Liver (tissue), 9 donors: Measurements from ENCODE around the gene WHAMM. TPM values are rescaled to one million over a fixed set of nuclear protein-coding genes. Genes with fewer than 3 reads are reported as not detected.
"Not testable (repeated sequence)": the region's sequence is repeated elsewhere in the genome, so short reads cannot be mapped to it uniquely, and the experiment has no call there.

Experiments
- DNase-seq: peaks from one replicate; pipeline ENCODE4 v3.0.0-alpha.2; 2017; ENCODE audit warnings: low spot score
- H3K27ac ChIP-seq, 2 donors: one replicate each; pipeline ENCODE4 v1.7.0; 2013; ENCODE audit warnings: inconsistent platforms in 2 of 2, low read length in 2 of 2, control low read depth in 1 of 2, low read depth in 1 of 2, mild to moderate bottlenecking in 1 of 2
- H3K27me3 ChIP-seq, 4 donors: one replicate each; pipeline versions ENCODE4 v1.6.1 to v1.7.0; 2013; ENCODE audit warnings: low read length in 3 of 4, inconsistent platforms in 1 of 4, mild to moderate bottlenecking in 1 of 4, moderate library complexity in 1 of 4; ENCODE audit not compliant: control insufficient read depth in 4 of 4, insufficient read depth in 4 of 4
- H3K36me3 ChIP-seq, 4 donors: one replicate each; pipeline versions ENCODE4 v1.6.1 to v1.7.0; 2013; ENCODE audit warnings: low read length in 3 of 4, mild to moderate bottlenecking in 3 of 4, low read depth in 1 of 4, moderate library complexity in 1 of 4; ENCODE audit not compliant: control insufficient read depth in 4 of 4, insufficient read depth in 3 of 4
- H3K4me1 ChIP-seq, 4 donors: one replicate each; pipeline versions ENCODE4 v1.6.1 to v1.7.0; 2013; ENCODE audit warnings: low read length in 3 of 4, mild to moderate bottlenecking in 3 of 4, moderate library complexity in 1 of 4; ENCODE audit not compliant: control insufficient read depth in 4 of 4, insufficient read depth in 4 of 4
- H3K4me3 ChIP-seq, 3 donors: one replicate each; pipeline versions ENCODE4 v1.6.1 to v1.7.0; 2013; ENCODE audit warnings: low read length in 3 of 3, control low read depth in 1 of 3, low read depth in 1 of 3, mild to moderate bottlenecking in 1 of 3
- H3K9ac ChIP-seq, 2 donors: one replicate each; pipeline ENCODE4 v1.7.0; 2013; ENCODE audit warnings: low read length in 2 of 2, mild to moderate bottlenecking in 2 of 2, moderate library complexity in 2 of 2, control low read depth in 1 of 2, low read depth in 1 of 2
- H3K9me3 ChIP-seq, 4 donors: one replicate each; pipeline versions ENCODE4 v1.6.1 to v1.7.0; 2013; ENCODE audit warnings: low read length in 3 of 4; ENCODE audit not compliant: control insufficient read depth in 4 of 4
- FOXA2 ChIP-seq: IDR thresholded peaks from 2 replicates; pipeline ENCODE4 v1.6.1; 2016; ENCODE audit warnings: antibody characterized with exemption
- NR2F2 ChIP-seq: IDR thresholded peaks from 2 replicates; pipeline ENCODE4 v1.6.1; 2016; ENCODE audit warnings: antibody characterized with exemption
- WGBS: extraction: QIAGEN DNeasy Blood & Tissue Kit; methylation state at CpG from one replicate; pipeline ENCODE4 v1.1.7; 2013; 5-methylcytosine and 5-hydroxymethylcytosine counted together
- polyA plus RNA-seq, 2 donors: library from polyadenylated mRNA; stranded (reverse) in 1 of 2; unstranded in 1 of 2; fragments of 200-250 nt in 1 of 2; fragments of >200 nt in 1 of 2; fragmentation: Nextera tagmentation in 1 of 2; extraction: Ambion mirVana in 1 of 2; gene quantifications; one replicate each; pipeline versions ENCODE4 v1.2.1 to v1.2.3, GENCODE V29; 2013 to 2015
- total RNA-seq, 2 donors: library from RNA; depleted of rRNA; stranded (reverse); fragments of >200 nt; gene quantifications; one replicate each; pipeline ENCODE4 v1.2.3, GENCODE V29; 2014
- TF ChIP-seq, protein P1 (sequence below): IDR thresholded peaks from 2 replicates; pipeline ENCODE4 v1.6.1; 2016; ENCODE audit warnings: antibody characterized with exemption
- TF ChIP-seq, protein P2 (sequence below): fragments of 150-350 bp; IDR thresholded peaks from 2 replicates; pipeline ENCODE4 v1.5.1; 2017; ENCODE audit warnings: improper control_type of control experiment, low read depth, low read length; ENCODE audit not compliant: missing input control
- TF ChIP-seq, protein P3 (sequence below): IDR thresholded peaks from 2 replicates; pipeline ENCODE4 v1.6.1; 2016; ENCODE audit warnings: antibody characterized with exemption
- donor health status: healthy.
- donor health status: healthy.
- donor health status: healthy.
- donor health status: healthy.
- donor health status: healthy.

The WHAMM gene
- total and polyA plus RNA-seq, 4 donors = 2.5 to 4.0 (median 3.2) TPM

DNA sequence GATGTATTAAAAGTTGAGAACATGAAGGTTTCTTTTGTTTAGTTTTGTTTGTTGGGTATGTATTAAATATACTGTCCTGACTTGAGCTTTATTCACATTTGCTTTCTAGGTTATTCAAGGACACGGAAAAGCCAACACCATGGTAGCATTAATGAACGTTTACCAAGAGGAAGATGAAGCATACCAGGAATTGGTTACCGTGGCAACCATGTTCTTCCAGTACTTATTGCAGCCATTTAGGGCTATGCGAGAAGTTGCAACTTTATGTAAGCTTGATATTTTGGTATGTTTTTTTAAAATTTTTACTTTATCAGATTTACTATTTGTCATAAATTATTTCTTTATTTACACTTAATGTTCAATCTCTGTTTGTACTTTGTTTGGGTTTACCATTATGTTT is 3.6 kb downstream of the WHAMM start:
- Histone ChIP-seq H3K9me3 (no peaks in the 10 kb centered on the region), H3K9ac (no peak overlapping the region), H3K27ac (no peak overlapping the region), H3K27me3 (no peaks in the 10 kb centered on the region), H3K4me3 (no peak overlapping the region), H3K36me3 (peaks cover 4 to 28% (median 23%) of the 10 kb centered on the region in 4 donors), H3K4me1 (peaks cover 2 to 19% (median 10%) of the 10 kb centered on the region in 4 donors)
- no peak for DNase-seq
- WGBS = 88% methylated on average over 4 of the region's 4 CpGs
- TF ChIP-seq NR2F2 = no peak

DNA sequence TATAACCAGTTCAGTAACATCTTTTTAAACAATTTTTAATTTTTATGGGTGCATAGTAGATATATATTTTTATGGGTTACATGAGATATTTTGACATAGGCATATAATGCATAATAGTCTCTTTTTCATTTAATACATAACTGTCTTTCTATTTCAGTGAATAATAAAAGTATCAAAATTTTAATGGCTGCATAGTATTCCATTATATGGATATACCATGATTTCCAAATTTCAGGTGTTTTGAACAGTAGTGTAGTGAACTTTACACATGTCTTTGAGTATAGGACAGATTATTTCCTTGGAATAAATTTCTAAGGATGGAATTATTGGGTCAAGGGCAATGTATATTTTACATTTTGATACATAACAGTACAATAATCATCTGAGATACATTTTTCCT is 10.7 kb downstream of the WHAMM start:
- Histone ChIP-seq H3K36me3 (peaks cover 15 to 46% (median 43%) of the 10 kb centered on the region in 4 donors), H3K27me3 (no peaks in the 10 kb centered on the region), H3K27ac (no peak overlapping the region), H3K4me3 (no peak overlapping the region), H3K9ac (no peak overlapping the region), H3K4me1 (no peaks in the 10 kb centered on the region), H3K9me3 (no peaks in the 10 kb centered on the region)
- DNase-seq = no peak
- TF ChIP-seq, protein P1, sequence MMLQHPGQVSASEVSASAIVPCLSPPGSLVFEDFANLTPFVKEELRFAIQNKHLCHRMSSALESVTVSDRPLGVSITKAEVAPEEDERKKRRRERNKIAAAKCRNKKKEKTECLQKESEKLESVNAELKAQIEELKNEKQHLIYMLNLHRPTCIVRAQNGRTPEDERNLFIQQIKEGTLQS = no peak
- TF ChIP-seq FOXA2 = no peak
- TF ChIP-seq, protein P2, sequence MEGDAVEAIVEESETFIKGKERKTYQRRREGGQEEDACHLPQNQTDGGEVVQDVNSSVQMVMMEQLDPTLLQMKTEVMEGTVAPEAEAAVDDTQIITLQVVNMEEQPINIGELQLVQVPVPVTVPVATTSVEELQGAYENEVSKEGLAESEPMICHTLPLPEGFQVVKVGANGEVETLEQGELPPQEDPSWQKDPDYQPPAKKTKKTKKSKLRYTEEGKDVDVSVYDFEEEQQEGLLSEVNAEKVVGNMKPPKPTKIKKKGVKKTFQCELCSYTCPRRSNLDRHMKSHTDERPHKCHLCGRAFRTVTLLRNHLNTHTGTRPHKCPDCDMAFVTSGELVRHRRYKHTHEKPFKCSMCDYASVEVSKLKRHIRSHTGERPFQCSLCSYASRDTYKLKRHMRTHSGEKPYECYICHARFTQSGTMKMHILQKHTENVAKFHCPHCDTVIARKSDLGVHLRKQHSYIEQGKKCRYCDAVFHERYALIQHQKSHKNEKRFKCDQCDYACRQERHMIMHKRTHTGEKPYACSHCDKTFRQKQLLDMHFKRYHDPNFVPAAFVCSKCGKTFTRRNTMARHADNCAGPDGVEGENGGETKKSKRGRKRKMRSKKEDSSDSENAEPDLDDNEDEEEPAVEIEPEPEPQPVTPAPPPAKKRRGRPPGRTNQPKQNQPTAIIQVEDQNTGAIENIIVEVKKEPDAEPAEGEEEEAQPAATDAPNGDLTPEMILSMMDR = no peak
- TF ChIP-seq, protein P3, sequence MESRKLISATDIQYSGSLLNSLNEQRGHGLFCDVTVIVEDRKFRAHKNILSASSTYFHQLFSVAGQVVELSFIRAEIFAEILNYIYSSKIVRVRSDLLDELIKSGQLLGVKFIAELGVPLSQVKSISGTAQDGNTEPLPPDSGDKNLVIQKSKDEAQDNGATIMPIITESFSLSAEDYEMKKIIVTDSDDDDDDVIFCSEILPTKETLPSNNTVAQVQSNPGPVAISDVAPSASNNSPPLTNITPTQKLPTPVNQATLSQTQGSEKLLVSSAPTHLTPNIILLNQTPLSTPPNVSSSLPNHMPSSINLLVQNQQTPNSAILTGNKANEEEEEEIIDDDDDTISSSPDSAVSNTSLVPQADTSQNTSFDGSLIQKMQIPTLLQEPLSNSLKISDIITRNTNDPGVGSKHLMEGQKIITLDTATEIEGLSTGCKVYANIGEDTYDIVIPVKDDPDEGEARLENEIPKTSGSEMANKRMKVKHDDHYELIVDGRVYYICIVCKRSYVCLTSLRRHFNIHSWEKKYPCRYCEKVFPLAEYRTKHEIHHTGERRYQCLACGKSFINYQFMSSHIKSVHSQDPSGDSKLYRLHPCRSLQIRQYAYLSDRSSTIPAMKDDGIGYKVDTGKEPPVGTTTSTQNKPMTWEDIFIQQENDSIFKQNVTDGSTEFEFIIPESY = no peak

DNA sequence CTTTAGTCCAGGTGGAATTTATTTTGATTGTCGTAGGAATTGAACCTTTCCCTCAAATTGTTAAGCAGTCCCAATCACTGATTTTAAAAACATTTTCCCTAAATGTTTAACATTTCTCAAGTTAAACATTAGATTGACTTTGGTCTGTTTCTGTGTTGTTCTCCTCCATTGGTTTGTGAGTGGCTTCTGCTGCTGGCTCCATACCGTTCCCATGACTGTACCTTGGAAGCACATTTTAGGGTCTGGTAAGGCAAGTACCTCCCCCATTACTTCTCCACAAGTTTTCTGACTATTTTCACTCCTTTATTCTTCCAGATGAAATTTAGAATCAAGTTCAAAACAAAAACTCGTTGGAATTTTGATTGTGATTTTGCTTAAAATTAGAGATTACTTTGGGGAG is 12.0 kb downstream of the WHAMM start:
- not testable (repeated sequence) for DNase-seq, H3K27me3 ChIP-seq, H3K4me1 ChIP-seq, H3K9me3 ChIP-seq, H3K4me3 ChIP-seq, H3K9ac ChIP-seq, H3K27ac ChIP-seq
- WGBS = 89% methylated on average over 3 of the region's 3 CpGs
- H3K36me3 ChIP-seq = peaks cover 18 to 48% (median 44%) of the 10 kb centered on the region in 4 donors

DNA sequence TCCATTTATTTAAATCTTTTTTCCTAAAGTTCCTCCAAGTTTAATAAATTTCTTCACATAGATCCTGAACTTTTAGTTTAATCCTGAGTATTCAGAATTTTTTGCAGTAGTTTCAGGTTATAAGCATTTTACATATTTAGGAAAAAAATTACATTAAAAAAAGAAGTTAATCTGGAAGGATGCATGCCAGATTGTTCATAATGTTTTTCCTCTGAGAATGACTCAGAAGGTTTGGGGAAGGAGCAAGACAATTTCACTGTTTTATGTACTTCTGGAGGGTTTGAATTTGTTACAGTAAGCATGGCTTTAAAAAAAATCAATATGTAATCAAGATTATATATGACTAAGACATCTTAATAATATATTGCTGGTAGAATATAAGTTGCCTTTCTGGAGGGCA is 12.4 kb downstream of the WHAMM start:
- not testable (repeated sequence) for H3K9me3 ChIP-seq, H3K27me3 ChIP-seq, DNase-seq, H3K9ac ChIP-seq, H3K27ac ChIP-seq, H3K4me3 ChIP-seq, H3K4me1 ChIP-seq
- peaks cover 18 to 50% (median 46%) of the 10 kb centered on the region in 4 donors for H3K36me3 ChIP-seq
